Natural killer cell (primary cell): ENCODE data around the gene GRM7. TPM values are rescaled to one million over a fixed set of nuclear protein-coding genes. Genes with fewer than 3 reads are reported as not detected.

ENCODE experiments used
- ATAC-seq, 3 donors: fragments of 150-1000 bp in 2 of 3; fragments of 200-7000 bp in 1 of 3; cut with Tn5 transposase; 1 replicate in 1 of 3; 2 replicates in 2 of 3; pipeline ENCODE4 v1.10.0; 2021; ENCODE audit warnings: mild to moderate bottlenecking in 2 of 3, moderate library complexity in 2 of 3
- DNase-seq, 2 donors: peaks; one replicate each; pipeline versions ENCODE4 v3.0.0 to v3.0.0-alpha.2; 2013 to 2021; ENCODE audit warnings: mixed read lengths in 1 of 2
- H3K27ac ChIP-seq: one replicate; pipeline ENCODE4 v1.5.1; 2013; ENCODE audit warnings: mild to moderate bottlenecking, low read length
- H3K27me3 ChIP-seq: one replicate; pipeline ENCODE4 v1.6.1; 2013; ENCODE audit warnings: low read length; ENCODE audit not compliant: control insufficient read depth, insufficient read depth
- H3K36me3 ChIP-seq: one replicate; pipeline ENCODE4 v1.6.1; 2013; ENCODE audit warnings: low read length; ENCODE audit not compliant: control insufficient read depth, insufficient read depth
- H3K4me1 ChIP-seq: one replicate; pipeline ENCODE4 v1.6.1; 2013; ENCODE audit warnings: low read length; ENCODE audit not compliant: control insufficient read depth, insufficient read depth
- H3K4me3 ChIP-seq: one replicate; pipeline ENCODE4 v1.5.1; 2013; ENCODE audit warnings: low read length
- H3K9me3 ChIP-seq: one replicate; pipeline ENCODE4 v1.6.1; 2013; ENCODE audit warnings: low read length; ENCODE audit not compliant: control insufficient read depth, insufficient read depth
- H3K27ac Mint-ChIP-seq, 2 donors: one replicate each; pipeline ENCODE4 v1.8.0; 2022; ENCODE audit warnings: mild to moderate bottlenecking in 2 of 2, mixed read lengths in 2 of 2, moderate library complexity in 1 of 2
- H3K27me3 Mint-ChIP-seq, 2 donors: one replicate each; pipeline ENCODE4 v1.8.0; 2022; ENCODE audit warnings: low read depth in 2 of 2, mixed read lengths in 2 of 2
- H3K36me3 Mint-ChIP-seq: one replicate; pipeline ENCODE4 v1.8.0; 2022; ENCODE audit warnings: mixed read lengths
- H3K4me1 Mint-ChIP-seq, 2 donors: one replicate each; pipeline ENCODE4 v1.8.0; 2022; ENCODE audit warnings: mixed read lengths in 2 of 2
- H3K4me3 Mint-ChIP-seq: one replicate; pipeline ENCODE4 v1.8.0; 2022; ENCODE audit warnings: mild to moderate bottlenecking, moderate library complexity, mixed read lengths
- H3K9me3 Mint-ChIP-seq, 2 donors: one replicate each; pipeline ENCODE4 v1.8.0; 2022; ENCODE audit warnings: mixed read lengths in 2 of 2
- CTCF ChIP-seq: fragments of 200-600 bp; IDR thresholded peaks from one replicate; pipeline ENCODE4 v1.8.0; 2022; ENCODE audit warnings: antibody characterized with exemption
- WGBS: methylation state at CpG from one replicate; pipeline ENCODE4 v1.1.7; 2013; ENCODE audit warnings: missing lambda C conversion rate; ENCODE audit not compliant: insufficient coverage; 5-methylcytosine and 5-hydroxymethylcytosine counted together
- intact Hi-C: fragments of 100-400 bp; cut with micrococcal nuclease; formaldehyde crosslinking; loops from one replicate; pipeline ENCODE4 v1.14.2; 2022
- total RNA-seq, 4 donors: library from RNA; stranded (reverse); fragments of 120-200 nt in 1 of 4; gene quantifications; one replicate each; pipeline versions ENCODE4 v1.2.3 to v1.2.4, GENCODE V29; 2013 to 2022

The GRM7 gene
- total RNA-seq, 3 donors from 2014 or later (not counting 1 experiment from before 2014, with no cell fraction given) = not detected

GRCh38 chr3:7520593-7520992 lies 659.7 kb downstream of the GRM7 start:
- Histone ChIP-seq H3K4me3 (no peak overlapping the region), H3K4me1 (no peaks in the 10 kb centered on the region), H3K27ac (no peak overlapping the region), H3K9me3 (no peaks in the 10 kb centered on the region), H3K27me3 (no peaks in the 10 kb centered on the region), H3K36me3 (no peaks in the 10 kb centered on the region)
- ATAC-seq (no peak), DNase-seq (no peak)
- H3K36me3 Mint-ChIP-seq = no peaks in the 10 kb centered on the region
- no peak for TF ChIP-seq CTCF
- H3K9me3 Mint-ChIP-seq = peaks cover 2 to 3% of the 10 kb centered on the region in 2 donors
- intact Hi-C loops = no loop called here
- no peak overlapping the region for H3K4me3 Mint-ChIP-seq
- no peaks in the 10 kb centered on the region for H3K4me1 Mint-ChIP-seq
- WGBS = no CpG with 5 or more reads among the region's 1 CpG
- no peaks in the 10 kb centered on the region for H3K27me3 Mint-ChIP-seq
- no peak overlapping the region for H3K27ac Mint-ChIP-seq

GRCh38 chr3:7536510-7536909 lies 675.6 kb downstream of the GRM7 start:
- no peak for DNase-seq
- H3K4me1 ChIP-seq = no peaks in the 10 kb centered on the region
- H3K9me3 ChIP-seq = no peaks in the 10 kb centered on the region
- H3K4me3 ChIP-seq = no peak overlapping the region
- H3K27ac ChIP-seq = no peak overlapping the region
- ATAC-seq = no peak
- H3K36me3 ChIP-seq = no peaks in the 10 kb centered on the region
- no peaks in the 10 kb centered on the region for H3K36me3 Mint-ChIP-seq
- TF ChIP-seq CTCF = no peak
- H3K4me1 Mint-ChIP-seq = no peaks in the 10 kb centered on the region
- H3K27me3 ChIP-seq = no peaks in the 10 kb centered on the region
- peaks cover 0 to 3% of the 10 kb centered on the region in 2 donors for H3K27me3 Mint-ChIP-seq
- intact Hi-C loops = no loop called here
- peaks cover 0 to 4% of the 10 kb centered on the region in 2 donors for H3K9me3 Mint-ChIP-seq
- H3K27ac Mint-ChIP-seq = no peak overlapping the region
- H3K4me3 Mint-ChIP-seq = no peak overlapping the region

GRCh38 chr3:7536921-7537320 lies 676.0 kb downstream of the GRM7 start:
- intact Hi-C loops = no loop called here
- no peaks in the 10 kb centered on the region for H3K27me3 ChIP-seq
- DNase-seq (no peak), ATAC-seq (no peak)
- H3K9me3 Mint-ChIP-seq = peaks cover 0 to 4% of the 10 kb centered on the region in 2 donors
- no peak for TF ChIP-seq CTCF
- H3K27ac Mint-ChIP-seq = no peak overlapping the region
- WGBS = no CpG with 5 or more reads among the region's 1 CpG
- H3K9me3 ChIP-seq = no peaks in the 10 kb centered on the region
- no peaks in the 10 kb centered on the region for H3K4me1 ChIP-seq
- H3K4me3 ChIP-seq = no peak overlapping the region
- no peaks in the 10 kb centered on the region for H3K36me3 ChIP-seq
- peaks cover 0 to 3% of the 10 kb centered on the region in 2 donors for H3K27me3 Mint-ChIP-seq
- no peak overlapping the region for H3K27ac ChIP-seq
- H3K4me3 Mint-ChIP-seq = no peak overlapping the region
- H3K36me3 Mint-ChIP-seq = no peaks in the 10 kb centered on the region
- H3K4me1 Mint-ChIP-seq = no peaks in the 10 kb centered on the region

- H3K27me3 Mint-ChIP-seq = no peaks in the 10 kb centered on the region
- intact Hi-C loops = no loop called here
- TF ChIP-seq CTCF = no peak
- H3K4me1 Mint-ChIP-seq = no peaks in the 10 kb centered on the region
- H3K4me3 Mint-ChIP-seq = no peak overlapping the region
- H3K4me1 ChIP-seq = no peaks in the 10 kb centered on the region
- peaks cover 0 to 3% of the 10 kb centered on the region in 2 donors for H3K9me3 Mint-ChIP-seq
- ATAC-seq (no peak), DNase-seq (no peak)
- no peaks in the 10 kb centered on the region for H3K27me3 ChIP-seq
- H3K36me3 Mint-ChIP-seq = no peaks in the 10 kb centered on the region
- WGBS = 77% methylated on average over 5 of the region's 5 CpGs
- no peak overlapping the region for H3K27ac ChIP-seq
- H3K36me3 ChIP-seq = no peaks in the 10 kb centered on the region
- H3K27ac Mint-ChIP-seq = no peak overlapping the region
- H3K9me3 ChIP-seq = no peaks in the 10 kb centered on the region
- no peak overlapping the region for H3K4me3 ChIP-seq
Measured at GRCh38 chr3:7543294-7543880, 682.5 kb downstream of the GRM7 start.
